HepG2 (cell line): Measurements from ENCODE around the gene SHC3.

ENCODE experiments used
- GLI4 ChIP-seq: sonication (generic); formaldehyde crosslinking; IDR thresholded peaks from 2 replicates; pipeline ENCODE4 v1.5.1; 2020; ENCODE audit warnings: missing genetic modification reagents, mild to moderate bottlenecking, moderate library complexity, borderline replicate concordance
- KDM5A ChIP-seq: fragments of 200-600 bp; sonication (generic); IDR thresholded peaks from 2 replicates; pipeline ENCODE4 v1.7.0; 2018; ENCODE audit warnings: antibody characterized with exemption, mild to moderate bottlenecking, low read length, borderline replicate concordance
- PAX8 ChIP-seq: sonication (generic); formaldehyde crosslinking; IDR thresholded peaks from 2 replicates; pipeline ENCODE4 v1.8.0; 2022; ENCODE audit warnings: mild to moderate bottlenecking, missing genetic modification reagents, borderline replicate concordance
- RXRA ChIP-seq: sonication (generic); formaldehyde crosslinking; IDR thresholded peaks from 2 replicates; pipeline ENCODE4 v1.5.1; 2020; ENCODE audit warnings: missing genetic modification reagents
- SUZ12 ChIP-seq: fragments of 150-350 bp; IDR thresholded peaks from 2 replicates; pipeline ENCODE4 v1.6.1; 2014; ENCODE audit warnings: low read depth, low read length
- ZNF350 ChIP-seq: sonication (generic); formaldehyde crosslinking; IDR thresholded peaks from 2 replicates; pipeline ENCODE4 v1.4.0; 2020; ENCODE audit warnings: mild to moderate bottlenecking, low read depth, missing genetic modification reagents, borderline replicate concordance
- ZNF652 ChIP-seq: IDR thresholded peaks from 2 replicates; pipeline ENCODE4 v1.6.1; 2016; ENCODE audit warnings: low read depth, borderline replicate concordance
- ZNF839 ChIP-seq: sonication (generic); formaldehyde crosslinking; IDR thresholded peaks from 2 replicates; pipeline ENCODE4 v1.4.0; 2020; ENCODE audit warnings: missing genetic modification reagents, mild to moderate bottlenecking, borderline replicate concordance
- TF ChIP-seq, protein P1 (sequence below): sonication (generic); formaldehyde crosslinking; conservative IDR thresholded peaks from 2 replicates; pipeline ENCODE4 v1.4.0; 2020; ENCODE audit warnings: missing genetic modification reagents
- TF ChIP-seq, protein P2 (sequence below): IDR thresholded peaks from 2 replicates; pipeline ENCODE4 v1.6.1; 2012; ENCODE audit warnings: low read length, improper control_type of control experiment
- TF ChIP-seq, protein P3 (sequence below): sonication (generic); formaldehyde crosslinking; IDR thresholded peaks from 2 replicates; pipeline ENCODE4 v1.5.0; 2020; ENCODE audit warnings: mild to moderate bottlenecking, missing genetic modification reagents, moderate library complexity

DNA sequence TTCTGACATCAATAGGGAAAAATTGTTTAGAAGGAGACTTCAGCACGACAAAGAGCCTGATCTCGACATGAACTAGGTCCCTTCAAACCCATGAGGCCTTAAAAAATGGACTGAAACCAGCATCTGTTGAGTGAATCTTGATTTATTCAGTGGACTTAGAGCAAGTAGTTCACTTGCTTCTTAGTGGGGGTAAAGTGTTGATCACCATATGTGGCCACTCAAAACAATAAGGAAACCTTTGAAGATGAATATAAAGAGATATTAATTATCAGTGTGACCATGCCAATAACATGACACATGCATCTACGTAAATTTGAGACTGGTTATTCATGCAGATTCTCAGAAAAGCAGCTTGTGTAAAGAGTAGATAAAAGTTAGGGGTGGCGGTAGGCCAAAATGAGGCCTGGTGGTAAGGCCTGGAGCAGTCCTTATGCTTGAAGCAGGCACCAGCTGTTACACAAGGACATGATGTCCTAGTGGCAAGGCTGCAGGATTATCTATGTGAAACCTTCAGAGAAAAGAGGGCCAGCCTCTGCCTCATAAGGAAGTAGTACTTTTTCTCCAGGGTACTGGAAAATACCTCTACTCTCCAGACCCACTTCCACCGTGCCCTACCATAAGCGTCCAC is 126.0 kb downstream of the SHC3 start:
- no peak for TF ChIP-seq PAX8
- TF ChIP-seq, protein P1, sequence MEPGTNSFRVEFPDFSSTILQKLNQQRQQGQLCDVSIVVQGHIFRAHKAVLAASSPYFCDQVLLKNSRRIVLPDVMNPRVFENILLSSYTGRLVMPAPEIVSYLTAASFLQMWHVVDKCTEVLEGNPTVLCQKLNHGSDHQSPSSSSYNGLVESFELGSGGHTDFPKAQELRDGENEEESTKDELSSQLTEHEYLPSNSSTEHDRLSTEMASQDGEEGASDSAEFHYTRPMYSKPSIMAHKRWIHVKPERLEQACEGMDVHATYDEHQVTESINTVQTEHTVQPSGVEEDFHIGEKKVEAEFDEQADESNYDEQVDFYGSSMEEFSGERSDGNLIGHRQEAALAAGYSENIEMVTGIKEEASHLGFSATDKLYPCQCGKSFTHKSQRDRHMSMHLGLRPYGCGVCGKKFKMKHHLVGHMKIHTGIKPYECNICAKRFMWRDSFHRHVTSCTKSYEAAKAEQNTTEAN (CRISPR knock-in tag), result no peak
- TF ChIP-seq, protein P2, sequence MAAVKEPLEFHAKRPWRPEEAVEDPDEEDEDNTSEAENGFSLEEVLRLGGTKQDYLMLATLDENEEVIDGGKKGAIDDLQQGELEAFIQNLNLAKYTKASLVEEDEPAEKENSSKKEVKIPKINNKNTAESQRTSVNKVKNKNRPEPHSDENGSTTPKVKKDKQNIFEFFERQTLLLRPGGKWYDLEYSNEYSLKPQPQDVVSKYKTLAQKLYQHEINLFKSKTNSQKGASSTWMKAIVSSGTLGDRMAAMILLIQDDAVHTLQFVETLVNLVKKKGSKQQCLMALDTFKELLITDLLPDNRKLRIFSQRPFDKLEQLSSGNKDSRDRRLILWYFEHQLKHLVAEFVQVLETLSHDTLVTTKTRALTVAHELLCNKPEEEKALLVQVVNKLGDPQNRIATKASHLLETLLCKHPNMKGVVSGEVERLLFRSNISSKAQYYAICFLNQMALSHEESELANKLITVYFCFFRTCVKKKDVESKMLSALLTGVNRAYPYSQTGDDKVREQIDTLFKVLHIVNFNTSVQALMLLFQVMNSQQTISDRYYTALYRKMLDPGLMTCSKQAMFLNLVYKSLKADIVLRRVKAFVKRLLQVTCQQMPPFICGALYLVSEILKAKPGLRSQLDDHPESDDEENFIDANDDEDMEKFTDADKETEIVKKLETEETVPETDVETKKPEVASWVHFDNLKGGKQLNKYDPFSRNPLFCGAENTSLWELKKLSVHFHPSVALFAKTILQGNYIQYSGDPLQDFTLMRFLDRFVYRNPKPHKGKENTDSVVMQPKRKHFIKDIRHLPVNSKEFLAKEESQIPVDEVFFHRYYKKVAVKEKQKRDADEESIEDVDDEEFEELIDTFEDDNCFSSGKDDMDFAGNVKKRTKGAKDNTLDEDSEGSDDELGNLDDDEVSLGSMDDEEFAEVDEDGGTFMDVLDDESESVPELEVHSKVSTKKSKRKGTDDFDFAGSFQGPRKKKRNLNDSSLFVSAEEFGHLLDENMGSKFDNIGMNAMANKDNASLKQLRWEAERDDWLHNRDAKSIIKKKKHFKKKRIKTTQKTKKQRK, result no peak
- no peak for TF ChIP-seq GLI4 (CRISPR knock-in tag)
- no peak for TF ChIP-seq RXRA (CRISPR knock-in tag)
- no peak for TF ChIP-seq SUZ12
- no peak for TF ChIP-seq ZNF839 (CRISPR knock-in tag)
- TF ChIP-seq ZNF652 (CRISPR knock-in tag), result no peak
- TF ChIP-seq, protein P3, sequence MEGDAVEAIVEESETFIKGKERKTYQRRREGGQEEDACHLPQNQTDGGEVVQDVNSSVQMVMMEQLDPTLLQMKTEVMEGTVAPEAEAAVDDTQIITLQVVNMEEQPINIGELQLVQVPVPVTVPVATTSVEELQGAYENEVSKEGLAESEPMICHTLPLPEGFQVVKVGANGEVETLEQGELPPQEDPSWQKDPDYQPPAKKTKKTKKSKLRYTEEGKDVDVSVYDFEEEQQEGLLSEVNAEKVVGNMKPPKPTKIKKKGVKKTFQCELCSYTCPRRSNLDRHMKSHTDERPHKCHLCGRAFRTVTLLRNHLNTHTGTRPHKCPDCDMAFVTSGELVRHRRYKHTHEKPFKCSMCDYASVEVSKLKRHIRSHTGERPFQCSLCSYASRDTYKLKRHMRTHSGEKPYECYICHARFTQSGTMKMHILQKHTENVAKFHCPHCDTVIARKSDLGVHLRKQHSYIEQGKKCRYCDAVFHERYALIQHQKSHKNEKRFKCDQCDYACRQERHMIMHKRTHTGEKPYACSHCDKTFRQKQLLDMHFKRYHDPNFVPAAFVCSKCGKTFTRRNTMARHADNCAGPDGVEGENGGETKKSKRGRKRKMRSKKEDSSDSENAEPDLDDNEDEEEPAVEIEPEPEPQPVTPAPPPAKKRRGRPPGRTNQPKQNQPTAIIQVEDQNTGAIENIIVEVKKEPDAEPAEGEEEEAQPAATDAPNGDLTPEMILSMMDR (CRISPR knock-in tag), result no peak
- TF ChIP-seq KDM5A, result no peak
- no peak for TF ChIP-seq ZNF350
